Measurements from ENCODE around the gene NUP62CL. TPM values are rescaled to one million over a fixed set of nuclear protein-coding genes. Genes with fewer than 3 reads are reported as not detected.

The NUP62CL gene
- total and polyA plus RNA-seq, 2 of the 13 experiments (the other 11 are each of a cell fraction or from before 2014, with no cell fraction given) = 4.2 to 5.8 TPM

GRCh38 chrX:107107459-107107858 lies 98.8 kb downstream of the NUP62CL start:
- 100% methylated on average over 1 of the region's 1 CpG for WGBS (ENCODE audit: low lambda C conversion rate)
- Histone ChIP-seq H3K4me1 (ENCODE audit: insufficient read depth, low read length) (no peaks in the 10 kb centered on the region), H2AFZ (ENCODE audit: low read length) (no peak overlapping the region), H3K9me3 (ENCODE audit: low read length) (no peaks in the 10 kb centered on the region), H3K79me2 (ENCODE audit: insufficient read depth, low read length) (no peaks in the 10 kb centered on the region), H3K36me3 (replicated peaks in 1 of 2; ENCODE audit: control insufficient read depth in 1 of 2, insufficient read depth in 2 of 2, low read length in 2 of 2) (peaks cover 0 to 5% of the 10 kb centered on the region in 2 experiments; a peak in 2 of 5 replicates), H3K4me3 (replicated peaks in 1 of 3; ENCODE audit: insufficient read depth in 1 of 3, low read depth in 2 of 3, low read length in 3 of 3) (no peak overlapping the region), H3K9ac (ENCODE audit: insufficient read depth, low read depth, low read length) (no peak overlapping the region), H3K27me3 (ENCODE audit: control insufficient read depth in 1 of 2, insufficient read depth in 2 of 2, low read length in 2 of 2) (no peaks in the 10 kb centered on the region), H4K20me1 (ENCODE audit: insufficient read depth, low read length) (no peaks in the 10 kb centered on the region), H3K4me2 (ENCODE audit: low read depth, low read length) (no peak overlapping the region), H3K27ac (ENCODE audit: extremely low read length, insufficient read depth, low read length) (no peak overlapping the region)
- FAIRE-seq = no peak
- ChIA-PET POLR2A (no interaction called here), CTCF (ENCODE audit: low intra/inter-chr PET ratio, low total read pairs) (no interaction called here)
- in situ Hi-C loops (cut with HindIII; ENCODE audit: extremely low pct_ligation_motif_present, low pct_unique_long_range_greater_than_20kb) = no loop called here
- no peak for TF ChIP-seq ZNF768 (CRISPR knock-in tag; IDR thresholded peaks at IDR 0.05)
- no peak for TF ChIP-seq SNAPC4 (CRISPR knock-in tag; IDR thresholded peaks at IDR 0.05)
- BruUV-seq (replicated peaks) = no TSS peak
- no peak for DNase-seq (ENCODE audit: low spot score)
- ATAC-seq = no peak
- intact Hi-C loops (cut with micrococcal nuclease; ENCODE audit: unreplicated experiment) = no loop called here

GRCh38 chrX:107102980-107103379 lies 103.3 kb downstream of the NUP62CL start:
- Histone ChIP-seq H3K9ac (ENCODE audit: insufficient read depth, low read depth, low read length) (no peak overlapping the region), H4K20me1 (ENCODE audit: insufficient read depth, low read length) (no peaks in the 10 kb centered on the region), H3K9me3 (ENCODE audit: low read length) (no peaks in the 10 kb centered on the region), H3K36me3 (replicated peaks in 1 of 2; ENCODE audit: control insufficient read depth in 1 of 2, insufficient read depth in 2 of 2, low read length in 2 of 2) (0 out of 5 replicates have a peak, but pooled peaks cover 0 to 5% of the 10 kb centered on the region in 2 experiments), H3K4me1 (ENCODE audit: insufficient read depth, low read length) (no peaks in the 10 kb centered on the region), H3K4me2 (ENCODE audit: low read depth, low read length) (no peak overlapping the region), H3K4me3 (replicated peaks in 1 of 3; ENCODE audit: insufficient read depth in 1 of 3, low read depth in 2 of 3, low read length in 3 of 3) (no peak overlapping the region), H3K27ac (ENCODE audit: extremely low read length, insufficient read depth, low read length) (no peak overlapping the region), H2AFZ (ENCODE audit: low read length) (no peak overlapping the region), H3K27me3 (ENCODE audit: control insufficient read depth in 1 of 2, insufficient read depth in 2 of 2, low read length in 2 of 2) (no peaks in the 10 kb centered on the region), H3K79me2 (ENCODE audit: insufficient read depth, low read length) (no peaks in the 10 kb centered on the region)
- no peak for FAIRE-seq
- CTCF ChIA-PET (ENCODE audit: low intra/inter-chr PET ratio, low total read pairs) = interaction anchor here (0.6 kb wide), 1 partner anchor 327 kb away, joined by 5 read pairs; no protein-coding TSS in a partner anchor
- POLR2A ChIA-PET = no interaction called here
- TF ChIP-seq CTCF (CRISPR knock-in tag; IDR thresholded peaks at IDR 0.05) = 0 out of 2 replicates have a peak, but pooled peaks have one; percentile 13
- TF ChIP-seq STAG1 (CRISPR knock-in tag; IDR thresholded peaks at IDR 0.05) = peak; percentile 38
- TF ChIP-seq TEAD3 (CRISPR knock-in tag; optimal IDR thresholded peaks at IDR 0.05; ENCODE audit: borderline replicate concordance) = peak; percentile 50
- TF ChIP-seq STAT6 (CRISPR knock-in tag; IDR thresholded peaks at IDR 0.05; ENCODE audit: borderline replicate concordance) = no peak
- WGBS (ENCODE audit: low lambda C conversion rate) = 40% methylated on average over 1 of the region's 1 CpG
- no peak for ATAC-seq
- in situ Hi-C loops (cut with HindIII; ENCODE audit: extremely low pct_ligation_motif_present, low pct_unique_long_range_greater_than_20kb) = no loop called here
- intact Hi-C loops (cut with micrococcal nuclease; ENCODE audit: unreplicated experiment) = no loop called here
- no TSS peak for BruUV-seq (replicated peaks)
- DNase-seq (ENCODE audit: low spot score) = peak; percentile 3

Measured in HepG2 (cell line).